Measurements from ENCODE around the gene NUP88. TPM values are rescaled to one million over a fixed set of nuclear protein-coding genes. Genes with fewer than 3 reads are reported as not detected.
"Not testable (repeated sequence)": the region's sequence is repeated elsewhere in the genome, so short reads cannot be mapped to it uniquely, and the experiment has no call there.

Gene NUP88
- total RNA-seq, 1 experiment from 2014 or later = 93.2 TPM

DNA sequence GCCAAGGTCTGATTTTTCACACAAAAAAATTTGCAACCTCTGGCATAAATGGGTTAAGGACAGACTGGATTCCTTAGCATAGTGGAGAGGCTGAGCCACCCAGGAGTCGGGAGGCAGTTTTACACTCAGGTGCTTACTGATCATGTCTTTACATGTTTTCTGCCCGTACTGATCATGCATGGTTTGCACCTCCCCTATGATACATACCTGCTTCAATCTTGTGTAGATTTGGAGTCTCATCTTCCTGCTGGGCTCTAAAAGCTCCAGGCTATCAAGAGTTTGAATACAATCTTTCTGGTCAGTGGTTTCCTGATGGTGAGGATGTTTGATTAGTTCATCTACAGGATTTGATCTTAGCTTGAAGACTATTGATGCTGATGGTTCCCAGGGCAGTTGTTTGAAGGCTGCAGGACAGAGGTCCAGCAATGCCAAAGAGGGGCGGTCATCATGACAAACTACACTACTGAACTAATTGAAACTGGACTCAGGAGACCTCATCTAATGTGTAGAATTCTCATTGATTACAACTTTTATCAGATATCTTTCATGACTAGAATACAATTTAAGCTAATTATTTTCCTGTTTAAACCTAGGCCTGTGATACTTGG lies 12.6 kb upstream of the NUP88 start:
- H3K9me2 ChIP-seq (ENCODE audit: insufficient read depth) = no peaks in the 10 kb centered on the region
- peaks cover 59% of the 10 kb centered on the region for H3K79me2 ChIP-seq (ENCODE audit: insufficient read depth, low read length)
- H3K27ac ChIP-seq (ENCODE audit: low read depth, low read length) = peak overlapping the region; percentile 15; the same call in 1 of the 2 replicates
- no peak overlapping the region for H2AFZ ChIP-seq (ENCODE audit: low read depth, low read length, poor library complexity, severe bottlenecking)
- ATAC-seq (peak; percentile 40), DNase-seq (ENCODE audit: low read depth, low spot score) (no peak)
- peaks cover 24% of the 10 kb centered on the region; the same call in 1 of the 2 replicates for H4K20me1 ChIP-seq (ENCODE audit: insufficient read depth)
- no TSS peak for BruUV-seq (replicated peaks)
- no peaks in the 10 kb centered on the region for H3K27me3 ChIP-seq (ENCODE audit: insufficient read depth, low read length)
- ChIA-PET RAD21 (ENCODE audit: low non-redundant PET in 1 of 2, low total read pairs in 2 of 2, uncharacterized antibody in 2 of 2, unreplicated experiment in 2 of 2) (no interaction called here), CTCF (interaction anchor here (3.0 kb wide), 1 partner anchor 9 kb away, joined by 10 read pairs; no protein-coding TSS in a partner anchor), POLR2A (interaction anchor here (1.6 to 2.1 kb wide), 2 partner anchors 13 to 18 kb away, joined by 5 to 7 read pairs; partner anchors contain the start of genes NUP88 and RPAIN)
- peaks cover 0 to 2% of the 10 kb centered on the region in 2 experiments; a peak in 1 of 4 replicates for H3K4me1 ChIP-seq (ENCODE audit: control insufficient read depth in 1 of 2, insufficient read depth in 2 of 2, low read length in 2 of 2)
- TF ChIP-seq, protein P1, sequence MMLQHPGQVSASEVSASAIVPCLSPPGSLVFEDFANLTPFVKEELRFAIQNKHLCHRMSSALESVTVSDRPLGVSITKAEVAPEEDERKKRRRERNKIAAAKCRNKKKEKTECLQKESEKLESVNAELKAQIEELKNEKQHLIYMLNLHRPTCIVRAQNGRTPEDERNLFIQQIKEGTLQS (IDR thresholded peaks at IDR 0.05) = no peak
- peak; percentile 45 for TF ChIP-seq POLR2AphosphoS5 (IDR thresholded peaks at IDR 0.05; ENCODE audit: low read depth, low read length)
- no peak overlapping the region for H3K9ac ChIP-seq (ENCODE audit: low read length)
- H3K36me3 ChIP-seq (ENCODE audit: control insufficient read depth in 1 of 2, insufficient read depth in 2 of 2, low read length in 2 of 2) = peaks cover 58 to 71% of the 10 kb centered on the region in 2 experiments
- no peak overlapping the region for H3K4me2 ChIP-seq (ENCODE audit: low read length)
- no peak overlapping the region for H3K4me3 ChIP-seq (replicated peaks in 1 of 2; ENCODE audit: low read depth in 1 of 2, low read length in 2 of 2)
- intact Hi-C loops (cut with micrococcal nuclease) = loop anchor here (10.0 kb wide), 1 partner anchor 237 kb away; the partner anchor contains the start of gene ZNF594
- no peaks in the 10 kb centered on the region for H3K9me3 ChIP-seq (ENCODE audit: control insufficient read depth in 1 of 2, insufficient read depth in 1 of 2, low read depth in 1 of 2, low read length in 2 of 2)

DNA sequence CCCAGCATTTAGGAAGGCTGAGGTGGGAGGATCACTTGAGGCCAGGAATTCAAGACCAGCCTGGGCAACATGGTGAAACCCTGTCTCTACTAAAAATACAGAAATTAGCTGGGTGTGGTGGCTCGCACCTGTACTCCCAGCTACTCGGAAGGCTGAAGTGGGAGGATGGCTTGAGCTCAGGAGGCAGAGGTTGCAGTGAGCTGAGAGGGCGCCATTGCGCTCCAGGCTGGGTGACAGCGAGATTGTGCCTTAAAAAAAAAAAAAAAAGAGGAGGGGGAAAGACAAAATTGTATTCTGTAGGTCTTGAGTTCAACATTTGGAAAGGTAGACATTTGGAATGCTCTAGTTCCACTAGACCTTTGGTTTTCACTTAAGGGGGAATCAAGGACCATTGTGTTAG lies 11.8 kb upstream of the NUP88 start:
- CTCF ChIA-PET = interaction anchor here (0.6 to 3.0 kb wide), 4 partner anchors 8 to 1613 kb away, joined by 4 to 10 read pairs (median 7); partner anchors contain the start of genes C1QBP and NUP88
- TF ChIP-seq, protein P2, sequence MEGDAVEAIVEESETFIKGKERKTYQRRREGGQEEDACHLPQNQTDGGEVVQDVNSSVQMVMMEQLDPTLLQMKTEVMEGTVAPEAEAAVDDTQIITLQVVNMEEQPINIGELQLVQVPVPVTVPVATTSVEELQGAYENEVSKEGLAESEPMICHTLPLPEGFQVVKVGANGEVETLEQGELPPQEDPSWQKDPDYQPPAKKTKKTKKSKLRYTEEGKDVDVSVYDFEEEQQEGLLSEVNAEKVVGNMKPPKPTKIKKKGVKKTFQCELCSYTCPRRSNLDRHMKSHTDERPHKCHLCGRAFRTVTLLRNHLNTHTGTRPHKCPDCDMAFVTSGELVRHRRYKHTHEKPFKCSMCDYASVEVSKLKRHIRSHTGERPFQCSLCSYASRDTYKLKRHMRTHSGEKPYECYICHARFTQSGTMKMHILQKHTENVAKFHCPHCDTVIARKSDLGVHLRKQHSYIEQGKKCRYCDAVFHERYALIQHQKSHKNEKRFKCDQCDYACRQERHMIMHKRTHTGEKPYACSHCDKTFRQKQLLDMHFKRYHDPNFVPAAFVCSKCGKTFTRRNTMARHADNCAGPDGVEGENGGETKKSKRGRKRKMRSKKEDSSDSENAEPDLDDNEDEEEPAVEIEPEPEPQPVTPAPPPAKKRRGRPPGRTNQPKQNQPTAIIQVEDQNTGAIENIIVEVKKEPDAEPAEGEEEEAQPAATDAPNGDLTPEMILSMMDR (IDR thresholded peaks at IDR 0.05 in 2 of 3, conservative IDR thresholded peaks at IDR 0.05 in 1 of 3; ENCODE audit: borderline replicate concordance in 1 of 3, insufficient read depth in 1 of 3, low read depth in 2 of 3, low read length in 2 of 3) = peak in 2 of 3 experiments; percentile 15 to 35; a peak in 3 of 6 replicates
- H3K36me3 ChIP-seq (ENCODE audit: control insufficient read depth in 1 of 2, insufficient read depth in 2 of 2, low read length in 2 of 2) = peaks cover 58 to 68% of the 10 kb centered on the region in 2 experiments

More for the DNA sequence above, 11.8 kb upstream of the NUP88 start:
- Histone ChIP-seq H4K20me1 (ENCODE audit: insufficient read depth) (peaks cover 21% of the 10 kb centered on the region; the same call in 1 of the 2 replicates), H3K27ac (ENCODE audit: low read depth, low read length) (0 out of 2 replicates have a peak overlapping the region, but pooled peaks have one; percentile 16), H3K79me2 (ENCODE audit: insufficient read depth, low read length) (peaks cover 51% of the 10 kb centered on the region)
- POLR2A ChIA-PET = interaction anchor here (1.2 to 2.1 kb wide), 2 partner anchors 8 to 12 kb away, joined by 3 to 7 read pairs; partner anchors contain the start of genes NUP88 and RPAIN
- H3K4me3 ChIP-seq (replicated peaks in 1 of 2; ENCODE audit: low read depth in 1 of 2, low read length in 2 of 2); DNase-seq (ENCODE audit: low read depth, low spot score); H3K9ac ChIP-seq (ENCODE audit: low read length); H3K4me1 ChIP-seq (ENCODE audit: control insufficient read depth in 1 of 2, insufficient read depth in 2 of 2, low read length in 2 of 2); BruUV-seq (replicated peaks); H3K9me2 ChIP-seq (ENCODE audit: insufficient read depth); H3K27me3 ChIP-seq (ENCODE audit: insufficient read depth, low read length); H3K9me3 ChIP-seq (ENCODE audit: control insufficient read depth in 1 of 2, insufficient read depth in 1 of 2, low read depth in 1 of 2, low read length in 2 of 2); H3K4me2 ChIP-seq (ENCODE audit: low read length); H2AFZ ChIP-seq (ENCODE audit: low read depth, low read length, poor library complexity, severe bottlenecking); RAD21 ChIA-PET (ENCODE audit: low non-redundant PET in 1 of 2, low total read pairs in 2 of 2, uncharacterized antibody in 2 of 2, unreplicated experiment in 2 of 2): not testable (repeated sequence)
- intact Hi-C loops (cut with micrococcal nuclease) = loop anchor here (10.0 kb wide), 1 partner anchor 236 kb away; the partner anchor contains the start of gene ZNF594
- ATAC-seq = peak; percentile 71

All from HCT116 (cell line).